Astrocyte (in vitro differentiated cells and primary cell): ENCODE measurements around the gene FAT1. TPM values are rescaled to one million over a fixed set of nuclear protein-coding genes. Genes with fewer than 3 reads are reported as not detected.
"Not testable (repeated sequence)": the region's sequence is repeated elsewhere in the genome, so short reads cannot be mapped to it uniquely, and the experiment has no call there.

Source experiments
- DNase-seq: peaks from one replicate; pipeline ENCODE4 v3.0.0-alpha.2; 2010; ENCODE audit warnings: low read depth
- FAIRE-seq: peaks from 2 replicates; lab custom pipeline; 2011; peaks lifted over from hg19 to GRCh38; lab: Jason Lieb, UNC
- H2AFZ ChIP-seq: 2 replicates; pipeline ENCODE4 v1.6.0; 2012; ENCODE audit warnings: low read depth, low read length, inconsistent platforms
- H3K27ac ChIP-seq: 2 replicates; pipeline ENCODE4 v1.5.1; 2011; ENCODE audit warnings: low read depth, low read length, inconsistent platforms
- H3K27me3 ChIP-seq: 2 replicates; pipeline ENCODE4 v1.6.0; 2011; ENCODE audit warnings: low read length, inconsistent platforms; ENCODE audit not compliant: insufficient read depth
- H3K36me3 ChIP-seq: 2 replicates; pipeline ENCODE4 v1.5.1; 2011; ENCODE audit warnings: low read length, inconsistent platforms; ENCODE audit not compliant: insufficient read depth
- H3K4me1 ChIP-seq: 2 replicates; pipeline ENCODE4 v1.5.1; 2011; ENCODE audit warnings: low read length, inconsistent platforms; ENCODE audit not compliant: insufficient read depth
- H3K4me2 ChIP-seq: 2 replicates; pipeline ENCODE4 v1.6.0; 2012; ENCODE audit warnings: low read length, inconsistent platforms
- H3K4me3 ChIP-seq: 2 replicates; pipeline ENCODE4 v1.5.1; 2011; ENCODE audit warnings: low read depth, mild to moderate bottlenecking, low read length, inconsistent platforms; ENCODE audit not compliant: insufficient read depth
- H3K79me2 ChIP-seq: 2 replicates; pipeline ENCODE4 v1.6.0; 2012; ENCODE audit warnings: mild to moderate bottlenecking, low read length, inconsistent platforms; ENCODE audit not compliant: insufficient read depth
- H3K9ac ChIP-seq: 2 replicates; pipeline ENCODE4 v1.6.0; 2012; ENCODE audit warnings: mild to moderate bottlenecking, low read length, inconsistent platforms
- H3K9me3 ChIP-seq: 2 replicates; pipeline ENCODE4 v1.5.1; 2012; ENCODE audit warnings: low read depth, mild to moderate bottlenecking, low read length, inconsistent platforms; ENCODE audit not compliant: insufficient read depth
- H4K20me1 ChIP-seq: 2 replicates; pipeline ENCODE4 v1.6.0; 2012; ENCODE audit warnings: low read length, inconsistent platforms; ENCODE audit not compliant: insufficient read depth
- H3K27ac Mint-ChIP-seq: one replicate; pipeline ENCODE4 v1.8.0; 2021; ENCODE audit warnings: mild to moderate bottlenecking, mixed read lengths; ENCODE audit not compliant: unreplicated experiment
- H3K27me3 Mint-ChIP-seq: one replicate; pipeline ENCODE4 v1.8.0; 2021; ENCODE audit warnings: low read depth, mixed read lengths; ENCODE audit not compliant: unreplicated experiment
- H3K36me3 Mint-ChIP-seq: one replicate; pipeline ENCODE4 v1.8.0; 2021; ENCODE audit warnings: low read depth, mixed read lengths; ENCODE audit not compliant: unreplicated experiment
- H3K4me1 Mint-ChIP-seq: one replicate; pipeline ENCODE4 v1.8.0; 2021; ENCODE audit warnings: low read depth, mixed read lengths; ENCODE audit not compliant: unreplicated experiment
- H3K4me3 Mint-ChIP-seq: one replicate; pipeline ENCODE4 v1.8.0; 2021; ENCODE audit warnings: mild to moderate bottlenecking, moderate library complexity, mixed read lengths; ENCODE audit not compliant: unreplicated experiment
- H3K9me3 Mint-ChIP-seq: one replicate; pipeline ENCODE4 v1.8.0; 2021; ENCODE audit warnings: mild to moderate bottlenecking, mixed read lengths; ENCODE audit not compliant: unreplicated experiment
- EZH2 ChIP-seq: IDR thresholded peaks from 2 replicates; pipeline ENCODE4 v1.6.1; 2012; ENCODE audit warnings: mild to moderate bottlenecking, low read length, inconsistent platforms; ENCODE audit not compliant: insufficient read depth
- total RNA-seq: library from RNA; stranded (reverse); gene quantifications from 2 replicates; pipeline ENCODE4 v1.2.1, GENCODE V29; 2021
- TF ChIP-seq, protein P1 (sequence below): IDR thresholded peaks from 2 replicates; pipeline ENCODE4 v1.5.1; 2011; ENCODE audit warnings: low read depth, mild to moderate bottlenecking, inconsistent platforms, low read length, moderate library complexity; ENCODE audit not compliant: insufficient read depth

Gene FAT1
- total RNA-seq, 1 donor from 2014 or later: 590 TPM

DNA sequence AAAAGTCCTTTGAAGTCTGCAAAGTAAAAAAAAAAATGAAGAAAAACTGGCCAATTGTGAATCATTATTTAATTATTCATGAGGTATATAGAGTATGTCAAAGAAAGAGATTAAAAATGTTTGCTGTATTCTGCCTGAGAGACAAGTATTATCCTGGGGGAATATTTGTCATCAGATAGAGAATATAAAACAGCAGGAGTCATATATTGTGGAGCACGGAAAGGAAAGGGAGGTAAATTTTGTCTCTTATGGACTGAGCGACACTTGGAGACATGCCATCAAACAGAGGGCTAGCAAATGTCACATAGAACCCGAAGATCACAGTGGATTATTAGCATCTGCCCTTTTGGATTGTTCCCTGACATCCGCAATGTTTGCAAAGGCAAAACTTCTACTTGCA is 39.2 kb upstream of the FAT1 start:
- Histone ChIP-seq H3K79me2 (no peaks in the 10 kb centered on the region), H4K20me1 (no peaks in the 10 kb centered on the region), H3K36me3 (no peaks in the 10 kb centered on the region), H3K4me1 (peaks cover 7% of the 10 kb centered on the region), H3K27me3 (no peaks in the 10 kb centered on the region), H3K9ac (no peak overlapping the region), H2AFZ (no peak overlapping the region), H3K4me3 (no peak overlapping the region), H3K9me3 (no peaks in the 10 kb centered on the region), H3K4me2 (no peak overlapping the region), H3K27ac (no peak overlapping the region)
- H3K4me1 Mint-ChIP-seq: peaks cover 9% of the 10 kb centered on the region
- H3K9me3 Mint-ChIP-seq: no peaks in the 10 kb centered on the region
- H3K27me3 Mint-ChIP-seq: no peaks in the 10 kb centered on the region
- FAIRE-seq (no peak), DNase-seq (no peak)
- TF ChIP-seq, protein P1, sequence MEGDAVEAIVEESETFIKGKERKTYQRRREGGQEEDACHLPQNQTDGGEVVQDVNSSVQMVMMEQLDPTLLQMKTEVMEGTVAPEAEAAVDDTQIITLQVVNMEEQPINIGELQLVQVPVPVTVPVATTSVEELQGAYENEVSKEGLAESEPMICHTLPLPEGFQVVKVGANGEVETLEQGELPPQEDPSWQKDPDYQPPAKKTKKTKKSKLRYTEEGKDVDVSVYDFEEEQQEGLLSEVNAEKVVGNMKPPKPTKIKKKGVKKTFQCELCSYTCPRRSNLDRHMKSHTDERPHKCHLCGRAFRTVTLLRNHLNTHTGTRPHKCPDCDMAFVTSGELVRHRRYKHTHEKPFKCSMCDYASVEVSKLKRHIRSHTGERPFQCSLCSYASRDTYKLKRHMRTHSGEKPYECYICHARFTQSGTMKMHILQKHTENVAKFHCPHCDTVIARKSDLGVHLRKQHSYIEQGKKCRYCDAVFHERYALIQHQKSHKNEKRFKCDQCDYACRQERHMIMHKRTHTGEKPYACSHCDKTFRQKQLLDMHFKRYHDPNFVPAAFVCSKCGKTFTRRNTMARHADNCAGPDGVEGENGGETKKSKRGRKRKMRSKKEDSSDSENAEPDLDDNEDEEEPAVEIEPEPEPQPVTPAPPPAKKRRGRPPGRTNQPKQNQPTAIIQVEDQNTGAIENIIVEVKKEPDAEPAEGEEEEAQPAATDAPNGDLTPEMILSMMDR: no peak
- H3K36me3 Mint-ChIP-seq: no peaks in the 10 kb centered on the region
- no peak overlapping the region for H3K27ac Mint-ChIP-seq
- H3K4me3 Mint-ChIP-seq: no peak overlapping the region

DNA sequence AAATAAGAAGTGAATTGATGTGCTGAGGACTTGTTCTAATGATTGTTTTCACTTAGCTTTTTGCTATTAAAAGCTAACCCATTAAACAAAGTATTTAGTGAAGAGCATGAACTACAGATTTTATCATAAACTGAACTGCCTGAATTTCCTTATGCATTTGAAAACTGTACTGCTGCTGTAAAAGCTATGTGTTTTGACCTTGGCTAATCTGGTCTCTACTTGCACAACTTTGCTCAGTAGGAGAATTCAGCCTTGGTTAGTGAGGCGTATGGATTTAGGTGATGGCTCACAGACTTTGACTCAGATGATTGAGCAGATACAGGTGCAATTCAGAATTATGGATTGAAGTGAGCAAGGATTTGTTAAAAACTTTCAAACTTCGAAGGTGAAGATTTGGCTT is 38.7 kb upstream of the FAT1 start:
- H3K9me3 Mint-ChIP-seq: no peaks in the 10 kb centered on the region
- no peak overlapping the region for H3K27ac Mint-ChIP-seq
- no peak overlapping the region for H3K4me3 ChIP-seq
- H3K4me3 Mint-ChIP-seq: no peak overlapping the region
- H3K9me3 ChIP-seq: no peaks in the 10 kb centered on the region
- H4K20me1 ChIP-seq: no peaks in the 10 kb centered on the region
- no peak overlapping the region for H3K4me2 ChIP-seq
- no peak overlapping the region for H2AFZ ChIP-seq
- no peak for DNase-seq
- no peak overlapping the region for H3K9ac ChIP-seq
- H3K4me1 ChIP-seq: peaks cover 7% of the 10 kb centered on the region
- FAIRE-seq: no peak
- H3K4me1 Mint-ChIP-seq: peaks cover 9% of the 10 kb centered on the region
- no peaks in the 10 kb centered on the region for H3K27me3 ChIP-seq
- H3K27ac ChIP-seq: no peak overlapping the region
- no peaks in the 10 kb centered on the region for H3K79me2 ChIP-seq
- H3K36me3 Mint-ChIP-seq: no peaks in the 10 kb centered on the region
- H3K36me3 ChIP-seq: no peaks in the 10 kb centered on the region
- no peaks in the 10 kb centered on the region for H3K27me3 Mint-ChIP-seq
- TF ChIP-seq, protein P1: no peak
- TF ChIP-seq EZH2: no peak

DNA sequence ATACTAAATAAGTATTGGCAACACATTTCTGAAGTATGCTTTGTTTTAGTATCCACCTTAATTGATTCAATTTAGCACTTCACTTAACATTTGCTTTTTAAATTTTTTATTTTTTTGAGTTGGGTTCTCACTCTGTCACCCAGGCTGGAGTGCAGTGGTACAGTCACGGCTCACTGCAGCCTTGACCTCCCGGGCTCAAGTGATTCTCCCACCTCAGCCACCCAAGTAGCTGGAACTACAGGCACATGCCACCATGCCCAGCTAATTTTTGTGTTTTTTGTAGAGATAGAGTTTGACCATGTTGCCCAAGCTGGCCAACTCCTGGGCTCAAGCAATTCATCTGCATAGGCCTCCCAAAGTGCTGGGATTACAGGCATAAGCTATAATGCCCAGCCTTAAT is 38.3 kb upstream of the FAT1 start:
- H3K79me2 ChIP-seq, H3K9ac ChIP-seq, H3K36me3 Mint-ChIP-seq, H2AFZ ChIP-seq, H3K27me3 ChIP-seq, FAIRE-seq, H3K9me3 ChIP-seq, H4K20me1 ChIP-seq, H3K27ac Mint-ChIP-seq, H3K4me3 ChIP-seq, H3K4me2 ChIP-seq, H3K9me3 Mint-ChIP-seq, H3K36me3 ChIP-seq, H3K4me3 Mint-ChIP-seq, H3K4me1 ChIP-seq, H3K27me3 Mint-ChIP-seq, H3K4me1 Mint-ChIP-seq, H3K27ac ChIP-seq, DNase-seq: not testable (repeated sequence)
